ENCODE data around the gene TCIRG1.

DNA sequence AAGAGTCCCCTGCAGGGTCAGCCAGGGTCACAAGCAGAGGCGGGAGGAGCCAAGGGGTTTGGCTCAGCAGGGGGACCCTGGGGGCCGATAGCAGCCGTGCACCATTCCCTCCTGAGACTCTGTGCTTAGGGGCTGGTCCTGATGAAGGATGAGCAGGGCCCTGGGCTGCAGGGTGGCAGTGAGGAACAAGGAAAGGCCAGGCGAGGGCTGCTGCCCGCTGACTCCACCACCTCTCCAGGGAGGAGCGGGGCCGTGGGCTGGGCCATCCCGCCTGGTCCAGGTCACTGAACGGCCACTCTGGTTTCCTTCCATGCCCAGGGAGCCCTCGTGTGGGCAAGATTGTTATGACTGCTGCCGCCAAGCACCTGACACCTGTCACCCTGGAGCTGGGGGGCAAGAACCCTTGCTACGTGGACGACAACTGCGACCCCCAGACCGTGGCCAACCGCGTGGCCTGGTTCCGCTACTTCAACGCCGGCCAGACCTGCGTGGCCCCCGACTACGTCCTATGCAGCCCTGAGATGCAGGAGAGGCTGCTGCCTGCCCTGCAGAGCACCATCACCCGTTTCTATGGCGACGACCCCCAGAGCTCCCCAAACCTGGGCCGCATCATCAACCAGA, 17.5 kb upstream of the TCIRG1 start:
- TF ChIP-seq, protein P1, sequence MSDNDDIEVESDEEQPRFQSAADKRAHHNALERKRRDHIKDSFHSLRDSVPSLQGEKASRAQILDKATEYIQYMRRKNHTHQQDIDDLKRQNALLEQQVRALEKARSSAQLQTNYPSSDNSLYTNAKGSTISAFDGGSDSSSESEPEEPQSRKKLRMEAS (IDR thresholded peaks at IDR 0.05), result no peak
- TF ChIP-seq TEAD4 (IDR thresholded peaks at IDR 0.05), result no peak
- no peak for TF ChIP-seq CEBPB (IDR thresholded peaks at IDR 0.05)
- TF ChIP-seq, protein P2, sequence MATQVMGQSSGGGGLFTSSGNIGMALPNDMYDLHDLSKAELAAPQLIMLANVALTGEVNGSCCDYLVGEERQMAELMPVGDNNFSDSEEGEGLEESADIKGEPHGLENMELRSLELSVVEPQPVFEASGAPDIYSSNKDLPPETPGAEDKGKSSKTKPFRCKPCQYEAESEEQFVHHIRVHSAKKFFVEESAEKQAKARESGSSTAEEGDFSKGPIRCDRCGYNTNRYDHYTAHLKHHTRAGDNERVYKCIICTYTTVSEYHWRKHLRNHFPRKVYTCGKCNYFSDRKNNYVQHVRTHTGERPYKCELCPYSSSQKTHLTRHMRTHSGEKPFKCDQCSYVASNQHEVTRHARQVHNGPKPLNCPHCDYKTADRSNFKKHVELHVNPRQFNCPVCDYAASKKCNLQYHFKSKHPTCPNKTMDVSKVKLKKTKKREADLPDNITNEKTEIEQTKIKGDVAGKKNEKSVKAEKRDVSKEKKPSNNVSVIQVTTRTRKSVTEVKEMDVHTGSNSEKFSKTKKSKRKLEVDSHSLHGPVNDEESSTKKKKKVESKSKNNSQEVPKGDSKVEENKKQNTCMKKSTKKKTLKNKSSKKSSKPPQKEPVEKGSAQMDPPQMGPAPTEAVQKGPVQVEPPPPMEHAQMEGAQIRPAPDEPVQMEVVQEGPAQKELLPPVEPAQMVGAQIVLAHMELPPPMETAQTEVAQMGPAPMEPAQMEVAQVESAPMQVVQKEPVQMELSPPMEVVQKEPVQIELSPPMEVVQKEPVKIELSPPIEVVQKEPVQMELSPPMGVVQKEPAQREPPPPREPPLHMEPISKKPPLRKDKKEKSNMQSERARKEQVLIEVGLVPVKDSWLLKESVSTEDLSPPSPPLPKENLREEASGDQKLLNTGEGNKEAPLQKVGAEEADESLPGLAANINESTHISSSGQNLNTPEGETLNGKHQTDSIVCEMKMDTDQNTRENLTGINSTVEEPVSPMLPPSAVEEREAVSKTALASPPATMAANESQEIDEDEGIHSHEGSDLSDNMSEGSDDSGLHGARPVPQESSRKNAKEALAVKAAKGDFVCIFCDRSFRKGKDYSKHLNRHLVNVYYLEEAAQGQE (IDR thresholded peaks at IDR 0.05; ENCODE audit: low read depth), result no peak
- no peak for TF ChIP-seq YY1 (IDR thresholded peaks at IDR 0.05; ENCODE audit: low read depth)
- no peak for TF ChIP-seq EP300 (IDR thresholded peaks at IDR 0.05; ENCODE audit: borderline replicate concordance)
- peak; percentile 85 for TF ChIP-seq RAD21 (IDR thresholded peaks at IDR 0.05; ENCODE audit: low read depth)
